Neural cell (in vitro differentiated cells): ENCODE data around the gene SPTB.

Experiments used
- CTCF ChIP-seq: fragments of 450-650 bp; IDR thresholded peaks from 2 replicates; pipeline ENCODE4 v1.5.1; 2014; ENCODE audit warnings: antibody characterized with exemption, mild to moderate bottlenecking, moderate library complexity; ENCODE audit not compliant: poor library complexity, severe bottlenecking
- EP300 ChIP-seq: fragments of 450-650 bp; conservative IDR thresholded peaks from 2 replicates; pipeline ENCODE4 v1.6.1; 2014; ENCODE audit warnings: antibody characterized with exemption, mild to moderate bottlenecking, moderate library complexity; ENCODE audit not compliant: poor library complexity, severe bottlenecking
- POLR2AphosphoS5 ChIP-seq: IDR thresholded peaks from 2 replicates; pipeline ENCODE4 v1.6.1; 2012
- TAF1 ChIP-seq: IDR thresholded peaks from 2 replicates; pipeline ENCODE4 v1.6.1; 2012; ENCODE audit warnings: low read depth

- TF ChIP-seq CTCF, result no peak
- no peak for TF ChIP-seq POLR2AphosphoS5
- TF ChIP-seq TAF1, result no peak
- no peak for TF ChIP-seq EP300
Observed at GRCh38 chr14:64899958-64900357, 20.3 kb upstream of the SPTB start.
